ENCODE measurements around the gene PLB1. TPM values are rescaled to one million over a fixed set of nuclear protein-coding genes. Genes with fewer than 3 reads are reported as not detected.

The PLB1 gene
- total RNA-seq, 1 experiment from 2014 or later, result 0.91 TPM

DNA sequence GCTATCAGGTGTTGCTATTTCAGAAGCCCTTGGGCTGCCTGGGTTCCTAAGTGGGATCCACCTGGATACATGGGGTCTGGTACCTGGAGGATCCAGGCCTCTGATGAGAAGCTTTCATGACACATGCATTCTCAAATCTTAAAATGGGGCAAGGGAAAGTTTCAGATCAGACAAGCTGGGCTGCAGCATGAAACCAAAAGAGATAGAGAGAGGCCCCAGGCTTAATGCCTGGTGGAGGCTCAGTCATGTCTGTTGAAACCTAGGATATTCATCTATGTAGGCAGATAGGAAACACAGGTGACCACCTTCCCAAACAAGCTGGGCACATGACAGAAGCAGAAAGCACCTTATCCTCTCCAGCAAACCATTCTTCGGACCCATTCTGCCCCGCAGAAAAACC is 18.8 kb upstream of the PLB1 start:
- H3K9me3 Mint-ChIP-seq (ENCODE audit: unreplicated experiment), result peaks cover 8% of the 10 kb centered on the region
- no peaks in the 10 kb centered on the region for H3K4me1 Mint-ChIP-seq (ENCODE audit: insufficient read depth, unreplicated experiment)
- no peak overlapping the region for H3K27ac Mint-ChIP-seq (ENCODE audit: low read depth, unreplicated experiment)
- intact Hi-C loops (cut with micrococcal nuclease), result no loop called here
- no peak for DNase-seq (ENCODE audit: unreplicated experiment)
- TF ChIP-seq CTCF (IDR thresholded peaks at IDR 0.05; ENCODE audit: unreplicated experiment), result no peak
- ChIA-PET POLR2A (interaction anchor here (0.6 to 1.0 kb wide), 2 partner anchors 15 to 1418 kb away, joined by 3 read pairs; no protein-coding TSS in a partner anchor), CTCF (interaction anchor here (0.9 kb wide), 1 partner anchor 66 kb away, joined by 4 read pairs; no protein-coding TSS in a partner anchor)
- no peaks in the 10 kb centered on the region for H3K36me3 Mint-ChIP-seq (ENCODE audit: insufficient read depth, unreplicated experiment)
- no TSS peak for BruUV-seq (replicated peaks)
- no peaks in the 10 kb centered on the region for H3K27me3 Mint-ChIP-seq (ENCODE audit: insufficient read depth, unreplicated experiment)
- H3K4me3 Mint-ChIP-seq (ENCODE audit: unreplicated experiment), result no peak overlapping the region

GRCh38 chr2:28477645-28478044 is 18.2 kb upstream of the PLB1 start:
- no peaks in the 10 kb centered on the region for H3K4me1 Mint-ChIP-seq (ENCODE audit: insufficient read depth, unreplicated experiment)

DNA sequence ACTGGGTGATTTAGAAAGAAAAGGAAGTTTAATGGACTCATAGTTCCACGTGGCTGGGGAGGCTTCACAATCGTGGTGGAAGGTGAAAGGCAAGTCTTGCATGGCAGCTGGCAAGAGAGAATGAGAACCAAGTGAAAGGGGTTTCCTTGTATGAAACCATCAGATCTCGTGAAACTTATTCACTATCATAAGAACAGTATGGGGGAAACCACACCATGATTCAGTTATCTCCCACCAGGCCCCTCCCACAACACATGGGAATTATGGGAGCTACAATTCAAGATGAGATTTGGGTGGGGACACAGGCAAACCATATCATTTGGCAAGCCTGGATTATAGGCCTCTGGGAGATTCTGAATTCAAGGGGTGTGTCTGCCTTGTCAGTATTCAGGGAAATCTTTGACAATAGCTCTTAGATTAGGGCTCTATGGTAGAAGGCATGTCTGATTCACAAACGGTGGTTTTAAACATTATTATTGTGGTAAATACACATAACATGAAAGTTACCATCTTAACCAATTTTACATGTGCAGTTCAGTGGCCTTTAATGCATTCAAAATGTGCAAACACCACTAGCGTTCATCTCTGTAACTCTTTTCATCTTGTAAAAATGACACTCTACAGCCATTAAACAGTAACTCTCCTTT is 15.3 kb upstream of the PLB1 start:
- TF ChIP-seq CTCF (IDR thresholded peaks at IDR 0.05; ENCODE audit: unreplicated experiment), result no peak
- Mint-ChIP-seq H3K4me3 (ENCODE audit: unreplicated experiment) (no peak overlapping the region), H3K4me1 (ENCODE audit: insufficient read depth, unreplicated experiment) (no peaks in the 10 kb centered on the region), H3K9me3 (ENCODE audit: unreplicated experiment) (no peaks in the 10 kb centered on the region), H3K36me3 (ENCODE audit: insufficient read depth, unreplicated experiment) (no peaks in the 10 kb centered on the region), H3K27me3 (ENCODE audit: insufficient read depth, unreplicated experiment) (no peaks in the 10 kb centered on the region), H3K27ac (ENCODE audit: low read depth, unreplicated experiment) (no peak overlapping the region)
- POLR2A ChIA-PET, result interaction anchor here (0.9 kb wide), 1 partner anchor 19 kb away, joined by 3 read pairs; no protein-coding TSS in a partner anchor
- intact Hi-C loops (cut with micrococcal nuclease), result no loop called here
- CTCF ChIA-PET, result no interaction called here
- BruUV-seq (replicated peaks), result no TSS peak
- no peak for DNase-seq (ENCODE audit: unreplicated experiment)

More at GRCh38 chr2:28477645-28478044, 18.2 kb upstream of the PLB1 start:
- Mint-ChIP-seq H3K27me3 (ENCODE audit: insufficient read depth, unreplicated experiment) (no peaks in the 10 kb centered on the region), H3K36me3 (ENCODE audit: insufficient read depth, unreplicated experiment) (no peaks in the 10 kb centered on the region), H3K9me3 (ENCODE audit: unreplicated experiment) (peaks cover 8% of the 10 kb centered on the region), H3K27ac (ENCODE audit: low read depth, unreplicated experiment) (no peak overlapping the region), H3K4me3 (ENCODE audit: unreplicated experiment) (no peak overlapping the region)
- CTCF ChIA-PET, result interaction anchor here (0.9 kb wide), 1 partner anchor 65 kb away, joined by 4 read pairs; no protein-coding TSS in a partner anchor
- no peak for DNase-seq (ENCODE audit: unreplicated experiment)
- intact Hi-C loops (cut with micrococcal nuclease), result no loop called here
- BruUV-seq (replicated peaks), result no TSS peak
- TF ChIP-seq CTCF (IDR thresholded peaks at IDR 0.05; ENCODE audit: unreplicated experiment), result no peak
- POLR2A ChIA-PET, result interaction anchor here (0.6 to 1.0 kb wide), 2 partner anchors 15 to 1419 kb away, joined by 3 read pairs; no protein-coding TSS in a partner anchor

DNA sequence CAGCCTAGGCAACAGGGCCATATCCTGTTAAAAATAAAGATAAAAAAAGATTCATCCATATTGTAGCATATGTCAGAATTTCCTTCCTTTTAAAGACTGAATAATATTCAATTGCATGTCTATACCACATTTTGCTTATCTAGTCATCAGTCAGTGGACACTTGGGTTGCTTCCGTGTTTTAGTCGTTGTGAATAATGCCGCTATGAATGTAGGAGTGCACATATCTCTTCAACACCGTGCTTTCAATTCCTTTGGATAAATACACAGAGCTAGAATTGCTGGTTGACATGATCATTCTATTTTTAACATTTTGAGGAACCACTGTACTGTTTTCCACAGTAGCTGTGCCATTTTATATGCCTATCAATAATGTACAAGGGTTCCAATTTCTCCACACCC is 14.0 kb upstream of the PLB1 start:
- H3K4me1 Mint-ChIP-seq (ENCODE audit: insufficient read depth, unreplicated experiment), result no peaks in the 10 kb centered on the region
- no peaks in the 10 kb centered on the region for H3K27me3 Mint-ChIP-seq (ENCODE audit: insufficient read depth, unreplicated experiment)
- no peaks in the 10 kb centered on the region for H3K9me3 Mint-ChIP-seq (ENCODE audit: unreplicated experiment)
- no TSS peak for BruUV-seq (replicated peaks)
- TF ChIP-seq CTCF (IDR thresholded peaks at IDR 0.05; ENCODE audit: unreplicated experiment), result no peak
- no peak for DNase-seq (ENCODE audit: unreplicated experiment)
- H3K27ac Mint-ChIP-seq (ENCODE audit: low read depth, unreplicated experiment), result no peak overlapping the region
- no peak overlapping the region for H3K4me3 Mint-ChIP-seq (ENCODE audit: unreplicated experiment)
- POLR2A ChIA-PET, result no interaction called here
- no peaks in the 10 kb centered on the region for H3K36me3 Mint-ChIP-seq (ENCODE audit: insufficient read depth, unreplicated experiment)
- intact Hi-C loops (cut with micrococcal nuclease), result no loop called here
- CTCF ChIA-PET, result no interaction called here
